Fibroblast of the conjunctiva (primary cell): Measurements from ENCODE around the gene LUC7L.
A peak's percentile ranks its signal among the peaks of the same experiment; 100 is the strongest.
"Not testable (repeated sequence)": the region's sequence is repeated elsewhere in the genome, so short reads cannot be mapped to it uniquely, and the experiment has no call there.

ENCODE experiments used
- DNase-seq: peaks from one replicate; pipeline ENCODE4 v3.0.0-alpha.2; 2010; ENCODE audit warnings: low read depth

The LUC7L gene

GRCh38 chr16:263944-264343 lies 34.7 kb upstream of the LUC7L start:
- no peak for DNase-seq

GRCh38 chr16:263182-263774 lies 34.0 kb upstream of the LUC7L start:
- no peak for DNase-seq

GRCh38 chr16:262121-262745 lies 33.0 kb upstream of the LUC7L start:
- no peak for DNase-seq

GRCh38 chr16:261031-261691 lies 31.9 kb upstream of the LUC7L start:
- DNase-seq, result no peak

GRCh38 chr16:260326-260725 lies 31.1 kb upstream of the LUC7L start:
- DNase-seq, result no peak

- no peak for DNase-seq
Observed at GRCh38 chr16:259814-260253, 30.6 kb upstream of the LUC7L start.

GRCh38 chr16:259226-259625 lies 30.0 kb upstream of the LUC7L start:
- DNase-seq, result no peak

- not testable (repeated sequence) for DNase-seq
Observed at GRCh38 chr16:258091-258490, 28.8 kb upstream of the LUC7L start.

- no peak for DNase-seq
Observed at GRCh38 chr16:255183-255582, 25.9 kb upstream of the LUC7L start.

GRCh38 chr16:254461-254860 lies 25.2 kb upstream of the LUC7L start:
- no peak for DNase-seq

- DNase-seq, result no peak
Observed at GRCh38 chr16:253833-254232, 24.6 kb upstream of the LUC7L start.

GRCh38 chr16:252366-253337 lies 23.4 kb upstream of the LUC7L start:
- no peak for DNase-seq

- DNase-seq, result no peak
Observed at GRCh38 chr16:249431-249830, 20.2 kb upstream of the LUC7L start.

GRCh38 chr16:247027-247426 lies 17.8 kb upstream of the LUC7L start:
- DNase-seq, result no peak

- no peak for DNase-seq
Observed at GRCh38 chr16:245105-245504, 15.9 kb upstream of the LUC7L start.

- no peak for DNase-seq
Observed at GRCh38 chr16:243348-243747, 14.1 kb upstream of the LUC7L start.

GRCh38 chr16:242281-242680 lies 13.0 kb upstream of the LUC7L start:
- no peak for DNase-seq

GRCh38 chr16:240559-240958 lies 11.3 kb upstream of the LUC7L start:
- DNase-seq, result no peak

- no peak for DNase-seq
Observed at GRCh38 chr16:239948-240277, 10.7 kb upstream of the LUC7L start.

GRCh38 chr16:234468-235305 lies 5.4 kb upstream of the LUC7L start, which contains the start of gene FAM234A:
FAM234A (plus strand) TSS chr16:234821; CDS start chr16:254414, 19,593 bp downstream.
- peak; percentile 72 for DNase-seq

- no peak for DNase-seq
Observed at GRCh38 chr16:230949-231348, 1.7 kb upstream of the LUC7L start.
